Testis (tissue), 3 donors: ENCODE data around the gene CALML6. TPM values are rescaled to one million over a fixed set of nuclear protein-coding genes. Genes with fewer than 3 reads are reported as not detected.

Experiments
- DNase-seq: peaks from one replicate; pipeline ENCODE4 v3.0.0-alpha.2; 2019
- H3K27ac ChIP-seq, 2 donors: fragments of 200-600 bp; sonication (generic); one replicate each; pipeline ENCODE4 v1.5.1; 2019
- H3K27me3 ChIP-seq: fragments of 200-600 bp; sonication (generic); one replicate; pipeline ENCODE4 v1.5.1; 2019
- H3K36me3 ChIP-seq: fragments of 200-600 bp; sonication (generic); one replicate; pipeline ENCODE4 v1.5.1; 2017; ENCODE audit warnings: low read depth; ENCODE audit errors: missing control alignments
- H3K4me1 ChIP-seq: fragments of 200-600 bp; sonication (generic); one replicate; pipeline ENCODE4 v1.5.1; 2019
- H3K4me3 ChIP-seq, 2 donors: fragments of 200-600 bp; sonication (generic); one replicate each; pipeline ENCODE4 v1.5.1; 2017 to 2019
- H3K9me3 ChIP-seq: fragments of 200-600 bp; sonication (generic); one replicate; pipeline ENCODE4 v1.5.1; 2017
- POLR2A ChIP-seq: fragments of 450-650 bp; IDR thresholded peaks from one replicate; pipeline ENCODE4 v1.6.1; 2017; ENCODE audit warnings: antibody characterized with exemption, mild to moderate bottlenecking, moderate library complexity
- WGBS, 2 donors: methylation state at CpG; one replicate each; pipeline ENCODE4 v1.1.5; 2018; 5-methylcytosine and 5-hydroxymethylcytosine counted together
- intact Hi-C: fragments of 100-400 bp; cut with DNase I; formaldehyde crosslinking; loops from one replicate; pipeline ENCODE4 v1.15.1; 2023; ENCODE audit warnings: low total_unique reads
- polyA plus RNA-seq: library from polyadenylated mRNA; stranded (reverse); fragments of 350-450 nt; fragmentation: Illumina TruSeq; extraction: RNeasy Lipid Tissue Mini Kit (QIAGEN cat#74804); gene quantifications from one replicate; pipeline ENCODE4 v1.2.3, GENCODE V29; 2014; ENCODE audit warnings: low read depth, low replicate concordance; ENCODE audit not compliant: insufficient read depth
- total RNA-seq, 2 donors: library from RNA; depleted of rRNA; stranded (reverse); fragments of >200 nt; gene quantifications; one replicate each; pipeline ENCODE4 v1.2.3, GENCODE V29; 2016
- TF ChIP-seq, protein P1 (sequence below), 3 experiments: fragments of 450-650 bp in 2 of 3; fragments of 200-600 bp in 1 of 3; sonication (generic) in 1 of 3; IDR thresholded peaks; one replicate each; pipeline ENCODE4 v1.5.1; 2016 to 2019; ENCODE audit warnings: antibody characterized with exemption in 3 of 3, mild to moderate bottlenecking in 2 of 3, moderate library complexity in 1 of 3

The CALML6 gene
- total and polyA plus RNA-seq, 3 donors from 2014 or later, result 0.96 to 2.1 (median 1.2) TPM

DNA sequence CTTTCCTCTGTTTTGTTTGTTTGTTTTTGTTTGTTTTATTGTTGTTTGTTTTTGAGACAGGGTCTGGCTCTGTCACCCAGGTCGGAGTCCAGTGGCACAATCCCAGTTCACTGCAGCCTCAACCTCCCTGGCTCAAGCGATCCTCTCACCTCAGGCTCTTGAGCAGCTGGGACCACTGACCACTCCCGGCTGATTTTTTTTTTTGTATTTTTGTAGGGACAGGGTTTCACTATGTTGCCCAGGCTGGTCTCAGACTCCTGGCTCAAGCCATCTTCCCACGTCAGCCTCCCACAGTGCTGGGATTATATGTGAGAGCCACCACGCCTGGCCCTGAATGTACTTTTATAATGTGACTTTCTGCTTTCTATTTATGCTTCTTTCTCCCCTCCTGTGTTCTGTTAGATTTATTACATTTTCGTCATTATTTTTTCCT is 5.0 kb upstream of the CALML6 start:
- no peaks in the 10 kb centered on the region for H3K9me3 ChIP-seq
- TF ChIP-seq, protein P1, sequence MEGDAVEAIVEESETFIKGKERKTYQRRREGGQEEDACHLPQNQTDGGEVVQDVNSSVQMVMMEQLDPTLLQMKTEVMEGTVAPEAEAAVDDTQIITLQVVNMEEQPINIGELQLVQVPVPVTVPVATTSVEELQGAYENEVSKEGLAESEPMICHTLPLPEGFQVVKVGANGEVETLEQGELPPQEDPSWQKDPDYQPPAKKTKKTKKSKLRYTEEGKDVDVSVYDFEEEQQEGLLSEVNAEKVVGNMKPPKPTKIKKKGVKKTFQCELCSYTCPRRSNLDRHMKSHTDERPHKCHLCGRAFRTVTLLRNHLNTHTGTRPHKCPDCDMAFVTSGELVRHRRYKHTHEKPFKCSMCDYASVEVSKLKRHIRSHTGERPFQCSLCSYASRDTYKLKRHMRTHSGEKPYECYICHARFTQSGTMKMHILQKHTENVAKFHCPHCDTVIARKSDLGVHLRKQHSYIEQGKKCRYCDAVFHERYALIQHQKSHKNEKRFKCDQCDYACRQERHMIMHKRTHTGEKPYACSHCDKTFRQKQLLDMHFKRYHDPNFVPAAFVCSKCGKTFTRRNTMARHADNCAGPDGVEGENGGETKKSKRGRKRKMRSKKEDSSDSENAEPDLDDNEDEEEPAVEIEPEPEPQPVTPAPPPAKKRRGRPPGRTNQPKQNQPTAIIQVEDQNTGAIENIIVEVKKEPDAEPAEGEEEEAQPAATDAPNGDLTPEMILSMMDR (IDR thresholded peaks at IDR 0.05), result no peak
- no peak for TF ChIP-seq POLR2A
- H3K27ac ChIP-seq, result peak overlapping the region in 1 of 2 donors; percentile 79
- peak overlapping the region; percentile 75 for H3K4me3 ChIP-seq
- H3K27me3 ChIP-seq, result no peaks in the 10 kb centered on the region
- intact Hi-C loops, result no loop called here
- no peak for DNase-seq
- H3K36me3 ChIP-seq, result no peaks in the 10 kb centered on the region
- H3K4me1 ChIP-seq, result peaks cover 11% of the 10 kb centered on the region
- 61 to 75% methylated on average over 6 of the region's 6 CpGs for WGBS, 2 donors

DNA sequence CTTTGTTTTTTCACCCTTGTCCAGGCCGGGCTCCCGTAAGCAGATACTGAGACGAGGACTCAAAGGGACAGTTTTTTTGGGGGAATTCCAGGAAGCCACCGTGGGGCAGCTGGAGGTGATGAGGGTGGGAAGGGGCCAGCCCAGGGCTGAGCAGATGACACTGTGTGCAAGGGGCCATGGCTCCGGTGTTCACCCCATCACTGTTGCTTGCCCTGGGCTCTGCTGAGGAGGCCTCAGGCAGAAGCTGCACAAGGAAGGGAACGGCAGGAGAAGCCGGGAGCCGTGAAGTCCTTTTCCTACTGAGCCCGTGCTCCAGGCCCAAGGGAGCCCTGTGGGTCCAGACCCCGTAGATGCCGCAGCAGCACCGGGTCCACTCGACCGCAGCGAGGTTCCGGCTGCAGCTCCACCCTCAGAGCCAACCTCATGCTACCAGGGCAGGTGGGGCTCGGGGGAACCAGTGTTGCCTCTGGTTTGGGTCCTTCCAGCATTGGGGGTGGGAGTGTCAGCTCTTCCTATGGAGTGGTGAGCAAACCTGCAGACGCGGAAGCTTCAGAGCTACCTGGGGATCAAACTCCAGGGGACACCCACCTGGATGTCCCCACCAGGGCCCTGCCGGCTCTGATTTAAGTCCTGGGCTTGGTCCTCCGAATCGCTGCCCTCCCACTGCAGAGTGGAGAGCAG is 4.3 kb upstream of the CALML6 start:
- H3K36me3 ChIP-seq, result no peaks in the 10 kb centered on the region
- H3K9me3 ChIP-seq, result no peaks in the 10 kb centered on the region
- no peak for DNase-seq
- 91 to 96% methylated on average over 14 to 22 of the region's 22 CpGs for WGBS, 2 donors
- TF ChIP-seq POLR2A, result no peak
- TF ChIP-seq, protein P1 (IDR thresholded peaks at IDR 0.05), result no peak
- intact Hi-C loops, result no loop called here
- H3K4me1 ChIP-seq, result peaks cover 11% of the 10 kb centered on the region
- no peak overlapping the region for H3K27ac ChIP-seq
- no peaks in the 10 kb centered on the region for H3K27me3 ChIP-seq
- no peak overlapping the region for H3K4me3 ChIP-seq

DNA sequence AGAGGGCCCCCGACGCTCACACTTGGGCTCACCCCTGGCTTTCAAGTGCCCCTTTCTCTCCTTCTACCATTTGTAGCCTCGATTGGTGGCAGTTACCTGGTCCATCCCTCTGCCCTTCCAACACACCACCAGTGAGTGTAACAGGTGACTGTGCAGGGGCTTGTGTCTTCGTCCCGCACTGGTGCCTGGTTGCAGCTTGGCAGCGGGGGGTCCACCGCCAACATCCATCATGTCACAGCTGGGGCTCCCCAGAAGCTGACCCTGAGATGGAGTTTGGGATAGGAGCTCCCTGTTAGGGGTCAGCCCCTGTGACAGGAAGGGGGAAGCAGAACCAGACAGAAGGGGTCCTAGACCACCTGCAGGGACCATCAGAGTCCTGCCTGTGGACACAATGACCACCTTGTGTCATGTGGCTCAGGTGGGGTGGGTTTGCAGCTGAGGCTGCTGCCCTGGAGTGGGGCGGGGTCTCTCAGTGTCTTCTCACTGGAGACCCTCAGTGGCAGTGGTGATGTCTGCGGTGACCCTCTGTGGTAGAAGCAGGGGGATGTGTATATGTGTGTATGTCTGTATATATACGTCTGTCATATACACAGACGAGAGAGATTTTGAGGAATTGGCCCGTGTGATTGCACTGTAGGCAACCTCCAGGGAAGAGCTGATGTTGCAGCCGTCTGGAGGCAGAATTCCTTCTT is 3.6 kb upstream of the CALML6 start:
- intact Hi-C loops, result no loop called here
- TF ChIP-seq POLR2A, result no peak
- TF ChIP-seq, protein P1 (IDR thresholded peaks at IDR 0.05), result no peak
- Histone ChIP-seq H3K4me3 (no peak overlapping the region), H3K4me1 (peaks cover 6% of the 10 kb centered on the region), H3K27ac (no peak overlapping the region), H3K36me3 (no peaks in the 10 kb centered on the region), H3K27me3 (no peaks in the 10 kb centered on the region), H3K9me3 (no peaks in the 10 kb centered on the region)
- DNase-seq, result no peak
- 83 to 88% methylated on average over 10 to 13 of the region's 13 CpGs for WGBS, 2 donors

DNA sequence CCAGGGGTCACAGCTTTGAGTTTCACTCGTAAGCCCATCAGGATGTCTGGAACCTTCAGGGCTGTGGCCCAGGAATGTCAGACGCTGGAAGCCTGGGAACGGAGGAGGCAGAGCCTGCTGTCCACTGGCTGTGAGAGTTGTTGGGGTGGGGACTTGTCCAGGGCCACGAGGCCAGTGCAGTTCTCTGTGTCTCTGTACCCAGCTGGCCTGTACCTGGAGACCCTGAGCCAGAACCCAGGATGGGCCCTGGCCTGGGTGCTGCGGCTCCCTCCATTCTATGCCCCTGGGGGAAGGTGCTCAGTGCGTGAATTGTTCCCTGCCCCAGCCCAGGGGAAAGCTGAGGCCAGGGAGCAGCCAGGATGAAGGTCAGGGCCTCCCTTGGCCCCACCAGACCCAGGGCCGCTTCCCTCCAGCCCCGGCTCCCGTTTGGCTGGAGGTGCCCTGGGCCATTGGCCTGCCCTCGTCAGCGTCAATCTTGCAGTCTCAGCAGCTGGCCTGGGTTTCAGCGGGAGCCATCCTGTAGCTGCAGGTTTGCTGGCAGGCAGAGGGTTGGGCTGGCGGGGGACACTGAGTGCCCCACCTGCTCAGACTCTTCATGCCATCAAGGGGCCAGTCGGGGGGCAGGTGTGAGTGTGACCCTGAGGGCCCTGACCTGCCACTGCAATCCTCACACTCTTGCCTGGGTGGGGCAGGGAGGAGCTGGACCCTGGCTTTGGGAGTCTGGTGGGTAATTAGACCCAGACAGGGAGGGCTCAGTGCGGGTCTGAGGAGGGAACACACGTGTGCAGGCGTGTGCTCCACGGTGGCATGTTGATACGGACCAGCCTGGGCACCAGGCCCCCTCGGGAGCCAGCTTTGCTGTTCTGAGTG is 724 bp upstream of the CALML6 start:
- H3K4me1 ChIP-seq, result peaks cover 13% of the 10 kb centered on the region
- no peak overlapping the region for H3K27ac ChIP-seq
- no peak overlapping the region for H3K4me3 ChIP-seq
- intact Hi-C loops, result no loop called here
- no peak for TF ChIP-seq POLR2A
- TF ChIP-seq, protein P1 (IDR thresholded peaks at IDR 0.05), result no peak
- no peak for DNase-seq
- H3K36me3 ChIP-seq, result no peaks in the 10 kb centered on the region
- WGBS, 2 donors, result 74 to 78% methylated on average over 11 to 20 of the region's 20 CpGs
- no peaks in the 10 kb centered on the region for H3K9me3 ChIP-seq
- H3K27me3 ChIP-seq, result no peaks in the 10 kb centered on the region
